ENCODE data around the gene OPCML.

DNA sequence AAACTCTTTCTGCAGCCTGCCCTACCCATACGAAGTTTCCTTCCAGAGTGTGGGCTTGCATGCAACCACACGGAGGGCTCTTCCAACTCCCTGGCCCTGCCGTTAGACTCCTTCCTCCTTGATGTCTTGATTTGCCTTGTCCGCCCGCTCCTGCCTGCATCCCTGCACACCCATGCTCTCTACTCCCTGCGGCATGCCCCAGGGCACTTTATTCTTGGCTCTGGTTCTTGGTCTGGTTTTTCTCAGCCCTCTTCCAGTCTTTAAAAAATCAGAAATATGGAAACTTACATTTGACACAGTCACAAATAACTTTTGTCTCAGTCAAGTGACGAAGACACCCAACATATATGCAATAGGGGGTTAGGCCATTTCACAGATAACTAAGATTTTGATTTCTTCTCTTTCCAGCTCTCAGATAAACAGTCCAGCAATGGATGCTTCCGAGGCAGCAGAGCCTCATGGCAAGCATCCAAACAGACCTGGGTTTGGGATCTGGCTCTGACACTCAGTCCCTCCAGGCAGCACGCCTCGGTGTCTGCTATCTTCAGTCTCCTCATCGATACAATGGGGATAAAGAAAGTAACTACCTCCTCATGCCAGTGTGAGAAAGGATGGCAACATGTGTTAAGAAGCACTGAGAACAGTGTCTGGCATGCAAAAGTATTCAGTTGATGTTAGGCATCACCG is 15.7 kb upstream of the OPCML start:
- TF ChIP-seq, protein P1, sequence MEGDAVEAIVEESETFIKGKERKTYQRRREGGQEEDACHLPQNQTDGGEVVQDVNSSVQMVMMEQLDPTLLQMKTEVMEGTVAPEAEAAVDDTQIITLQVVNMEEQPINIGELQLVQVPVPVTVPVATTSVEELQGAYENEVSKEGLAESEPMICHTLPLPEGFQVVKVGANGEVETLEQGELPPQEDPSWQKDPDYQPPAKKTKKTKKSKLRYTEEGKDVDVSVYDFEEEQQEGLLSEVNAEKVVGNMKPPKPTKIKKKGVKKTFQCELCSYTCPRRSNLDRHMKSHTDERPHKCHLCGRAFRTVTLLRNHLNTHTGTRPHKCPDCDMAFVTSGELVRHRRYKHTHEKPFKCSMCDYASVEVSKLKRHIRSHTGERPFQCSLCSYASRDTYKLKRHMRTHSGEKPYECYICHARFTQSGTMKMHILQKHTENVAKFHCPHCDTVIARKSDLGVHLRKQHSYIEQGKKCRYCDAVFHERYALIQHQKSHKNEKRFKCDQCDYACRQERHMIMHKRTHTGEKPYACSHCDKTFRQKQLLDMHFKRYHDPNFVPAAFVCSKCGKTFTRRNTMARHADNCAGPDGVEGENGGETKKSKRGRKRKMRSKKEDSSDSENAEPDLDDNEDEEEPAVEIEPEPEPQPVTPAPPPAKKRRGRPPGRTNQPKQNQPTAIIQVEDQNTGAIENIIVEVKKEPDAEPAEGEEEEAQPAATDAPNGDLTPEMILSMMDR (IDR thresholded peaks at IDR 0.05; ENCODE audit: low read depth, low read length, poor library complexity, severe bottlenecking) = no peak
- TF ChIP-seq EZH2phosphoT487 (IDR thresholded peaks at IDR 0.05; ENCODE audit: borderline replicate concordance, low read length) = no peak

Measured in DOHH2 (cell line).